Loucy (cell line): ENCODE measurements around the gene BTBD19.
"Not testable (repeated sequence)": the region's sequence is repeated elsewhere in the genome, so short reads cannot be mapped to it uniquely, and the experiment has no call there.

Experiments
- H2AFZ ChIP-seq: fragments of 200-600 bp; sonication (generic); 2 replicates; pipeline ENCODE4 v1.6.0; 2016; ENCODE audit warnings: antibody characterized with exemption, mild to moderate bottlenecking, low read length, moderate library complexity
- H3F3A ChIP-seq: fragments of 200-600 bp; 2 replicates; pipeline ENCODE4 v1.6.0; 2016; ENCODE audit warnings: antibody characterized with exemption, low read depth, mild to moderate bottlenecking
- H3K27me3 ChIP-seq: fragments of 200-600 bp; sonication (generic); 2 replicates; pipeline ENCODE4 v1.6.1; 2014; ENCODE audit warnings: low read length, mild to moderate bottlenecking; ENCODE audit not compliant: insufficient read depth, poor library complexity, severe bottlenecking
- H3K36me3 ChIP-seq: fragments of 200-600 bp; sonication (generic); 2 replicates; pipeline ENCODE4 v1.6.1; 2016; ENCODE audit warnings: low read length; ENCODE audit not compliant: insufficient read depth
- H3K4me1 ChIP-seq: fragments of 200-600 bp; sonication (generic); 2 replicates; pipeline ENCODE4 v1.5.1; 2014; ENCODE audit warnings: low read length, mild to moderate bottlenecking; ENCODE audit not compliant: insufficient read depth, poor library complexity, severe bottlenecking
- H3K4me2 ChIP-seq: fragments of 200-600 bp; sonication (generic); 2 replicates; pipeline ENCODE4 v1.6.0; 2014; ENCODE audit warnings: antibody characterized with exemption, low read length, low read depth, mild to moderate bottlenecking; ENCODE audit not compliant: poor library complexity, severe bottlenecking
- H3K4me3 ChIP-seq: fragments of 200-600 bp; sonication (generic); 2 replicates; pipeline ENCODE4 v1.5.1; 2014; ENCODE audit warnings: low read length, mild to moderate bottlenecking, mixed read lengths; ENCODE audit not compliant: poor library complexity, severe bottlenecking
- H3K79me2 ChIP-seq: fragments of 200-600 bp; sonication (generic); 2 replicates; pipeline ENCODE4 v1.6.1; 2014; ENCODE audit warnings: low read length; ENCODE audit not compliant: insufficient read depth
- H3K9ac ChIP-seq: fragments of 200-600 bp; sonication (generic); 2 replicates; pipeline ENCODE4 v1.6.0; 2014; ENCODE audit warnings: mild to moderate bottlenecking, low read depth, low read length, moderate library complexity; ENCODE audit not compliant: poor library complexity, severe bottlenecking
- H3K9me2 ChIP-seq: fragments of 200-600 bp; sonication (generic); replicated peaks from 2 replicates; pipeline ENCODE4 v1.6.1; 2016; ENCODE audit warnings: low read depth, low read length, mixed read lengths
- H3K9me3 ChIP-seq: fragments of 200-600 bp; sonication (generic); 2 replicates; pipeline ENCODE4 v1.6.1; 2014; ENCODE audit warnings: mild to moderate bottlenecking, antibody characterized with exemption, low read length, low read depth; ENCODE audit not compliant: insufficient read depth
- H4K20me1 ChIP-seq: fragments of 200-600 bp; sonication (generic); 2 replicates; pipeline ENCODE4 v1.6.0; 2014; ENCODE audit warnings: antibody characterized with exemption, low read length, mild to moderate bottlenecking; ENCODE audit not compliant: insufficient read depth, poor library complexity, severe bottlenecking
- CTCF ChIP-seq: fragments of 200-600 bp; sonication (generic); conservative IDR thresholded peaks from 2 replicates; pipeline ENCODE4 v1.5.1; 2014; ENCODE audit warnings: mild to moderate bottlenecking, antibody characterized with exemption, low read length
- EZH2phosphoT487 ChIP-seq: fragments of 200-600 bp; IDR thresholded peaks from 2 replicates; pipeline ENCODE4 v1.6.1; 2018; ENCODE audit warnings: antibody characterized with exemption, mild to moderate bottlenecking, moderate library complexity, borderline replicate concordance

BTBD19 gene

GRCh38 chr1:44808063-44808937 lies at the start of gene BTBD19:
Gene BTBD19, plus strand, starts transcription at chr1:44808523. Its CDS starts 298 bp downstream, at chr1:44808821.
- Histone ChIP-seq H3K27me3 (no peaks in the 10 kb centered on the region), H3K9me2 (no peaks in the 10 kb centered on the region), H3K9ac (peak within 1 kb of the TSS; percentile 60), H3K9me3 (no peaks in the 10 kb centered on the region), H3K79me2 (no peaks in the 10 kb centered on the region), H4K20me1 (no peaks in the 10 kb centered on the region), H3K4me1 (peaks cover 25% of the 10 kb centered on the region), H3K4me2 (peak within 1 kb of the TSS; percentile 24), H3K36me3 (no peaks in the 10 kb centered on the region), H2AFZ (no peak within 1 kb of the TSS), H3F3A (no peaks in the 10 kb centered on the region), H3K4me3 (no peak within 1 kb of the TSS)
- TF ChIP-seq CTCF (no peak), EZH2phosphoT487 (no peak)

- Histone ChIP-seq H2AFZ (no peak overlapping the region), H3K36me3 (peaks cover 92% of the 10 kb centered on the region; the same call in 1 of the 2 replicates), H3K27me3 (no peaks in the 10 kb centered on the region), H3K9me2 (no peaks in the 10 kb centered on the region), H3K9ac (no peak overlapping the region), H3K4me1 (no peaks in the 10 kb centered on the region), H4K20me1 (no peaks in the 10 kb centered on the region), H3K79me2 (no peaks in the 10 kb centered on the region), H3K9me3 (no peaks in the 10 kb centered on the region), H3K4me3 (no peak overlapping the region), H3K4me2 (no peak overlapping the region), H3F3A (no peaks in the 10 kb centered on the region)
- TF ChIP-seq EZH2phosphoT487: no peak
- TF ChIP-seq CTCF: no peak
These were observed 49.2 kb upstream of the BTBD19 start for GRCh38 chr1:44759077-44759476.

GRCh38 chr1:44760876-44761275 lies 47.4 kb upstream of the BTBD19 start:
- H3K4me1 ChIP-seq: no peaks in the 10 kb centered on the region
- H3K36me3 ChIP-seq: peaks cover 89% of the 10 kb centered on the region; the same call in 1 of the 2 replicates
- H3K9me3 ChIP-seq: no peaks in the 10 kb centered on the region
- H3K79me2 ChIP-seq: no peaks in the 10 kb centered on the region
- H4K20me1 ChIP-seq: no peaks in the 10 kb centered on the region
- no peak overlapping the region for H3K9ac ChIP-seq
- no peak overlapping the region for H2AFZ ChIP-seq
- no peak overlapping the region for H3K4me2 ChIP-seq
- H3K27me3 ChIP-seq: no peaks in the 10 kb centered on the region
- TF ChIP-seq EZH2phosphoT487: no peak
- no peak for TF ChIP-seq CTCF
- H3K9me2 ChIP-seq: no peaks in the 10 kb centered on the region
- no peaks in the 10 kb centered on the region for H3F3A ChIP-seq
- no peak overlapping the region for H3K4me3 ChIP-seq

- not testable (repeated sequence) for H3K4me3 ChIP-seq, H3F3A ChIP-seq, H3K9ac ChIP-seq, H3K4me1 ChIP-seq, H3K4me2 ChIP-seq, H3K79me2 ChIP-seq, H3K9me2 ChIP-seq, H3K9me3 ChIP-seq, H2AFZ ChIP-seq, H4K20me1 ChIP-seq, H3K27me3 ChIP-seq
- peaks cover 63% of the 10 kb centered on the region; the same call in 1 of the 2 replicates for H3K36me3 ChIP-seq
These were observed 41.9 kb upstream of the BTBD19 start for GRCh38 chr1:44766421-44766820.
